A549 (cell line): ENCODE data around the gene TEX11. TPM values are rescaled to one million over a fixed set of nuclear protein-coding genes. Genes with fewer than 3 reads are reported as not detected.

Source experiments
- ATAC-seq, 2 experiments: fragments of 200-7000 bp in 1 of 2; fragments of >200 bp in 1 of 2; cut with Nextera tagmentation in 1 of 2; cut with Tn5 transposase in 1 of 2; 3 replicates each; pipeline versions ENCODE4 v1.8.0 to v1.9.1; 2018 to 2020; ENCODE audit warnings: mild to moderate bottlenecking in 1 of 2, moderate library complexity in 1 of 2
- CTCF ChIA-PET: fragments of 300-600 bp; sonication (Branson Sonifier 250); formaldehyde crosslinking; extraction: SDS; loops from one replicate; lab custom pipeline; 2021; ENCODE audit warnings: antibody characterized with exemption, inconsistent platforms; lab: Yijun Ruan, JAX
- POLR2A ChIA-PET: fragments of 350-600 bp; formaldehyde crosslinking; extraction: SDS; loops from one replicate; lab custom pipeline; 2021; ENCODE audit warnings: antibody characterized with exemption, inconsistent platforms; lab: Yijun Ruan, JAX
- DNase-seq, 2 experiments: peaks; one replicate each; pipeline versions ENCODE4 v3.0.0 to v3.0.0-alpha.2; 2011 to 2016; ENCODE audit warnings: low read depth in 1 of 2, low spot score in 1 of 2
- FAIRE-seq: peaks from 2 replicates; lab custom pipeline; 2011; peaks lifted over from hg19 to GRCh38; lab: Jason Lieb, UNC
- H3K27ac ChIP-seq, 2 experiments: fragments of >200 bp; sonication (Bioruptor Twin); formaldehyde crosslinking; 3 replicates each; pipeline ENCODE4 v1.5.1; 2016 to 2017
- H3K4me1 ChIP-seq: fragments of >200 bp; sonication (Bioruptor Twin); formaldehyde crosslinking; 3 replicates; pipeline ENCODE4 v1.6.1; 2016
- H3K4me2 ChIP-seq: fragments of >200 bp; sonication (Bioruptor Twin); formaldehyde crosslinking; 3 replicates; pipeline ENCODE4 v1.6.1; 2016
- H3K4me3 ChIP-seq: fragments of >200 bp; sonication (Bioruptor Twin); formaldehyde crosslinking; 3 replicates; pipeline ENCODE4 v1.5.1; 2016
- H3K9me3 ChIP-seq: fragments of >200 bp; sonication (Bioruptor Twin); formaldehyde crosslinking; 3 replicates; pipeline ENCODE4 v1.6.1; 2016
- EHMT2 ChIP-seq: fragments of 200-600 bp; sonication (generic); IDR thresholded peaks from 2 replicates; pipeline ENCODE4 v1.6.1; 2016; ENCODE audit warnings: antibody characterized with exemption, low read depth, mild to moderate bottlenecking, moderate library complexity
- EP300 ChIP-seq, 2 experiments: fragments of >200 bp; sonication (Bioruptor Twin); formaldehyde crosslinking; IDR thresholded peaks; 2 replicates in 1 of 2; 3 replicates in 1 of 2; pipeline ENCODE4 v1.6.1; 2016 to 2017
- ESRRA ChIP-seq: fragments of 150-350 bp; IDR thresholded peaks from 2 replicates; pipeline ENCODE4 v1.6.1; 2014; ENCODE audit warnings: mild to moderate bottlenecking, low read length, borderline replicate concordance
- HEYL ChIP-seq: fragments of 250-450 bp; sonication (Bioruptor Pico); IDR thresholded peaks from 2 replicates; pipeline ENCODE4 v1.8.0; 2021; ENCODE audit warnings: mild to moderate bottlenecking, moderate library complexity
- HOXB5 ChIP-seq: fragments of 250-450 bp; sonication (Bioruptor Pico); IDR thresholded peaks from 2 replicates; pipeline ENCODE4 v1.5.0; 2020; ENCODE audit warnings: mild to moderate bottlenecking, moderate library complexity
- JUN ChIP-seq, 2 experiments: fragments of >200 bp; sonication (Bioruptor Twin); formaldehyde crosslinking; IDR thresholded peaks; 2 replicates in 1 of 2; 3 replicates in 1 of 2; pipeline ENCODE4 v1.6.1; 2016 to 2017
- KDM1A ChIP-seq: fragments of 200-600 bp; sonication (generic); IDR thresholded peaks from 2 replicates; pipeline ENCODE4 v1.6.1; 2016; ENCODE audit warnings: low read depth, mild to moderate bottlenecking
- MYC ChIP-seq: IDR thresholded peaks from 2 replicates; pipeline ENCODE4 v1.6.1; 2012; ENCODE audit warnings: mild to moderate bottlenecking, inconsistent platforms, low read length, improper control_type of control experiment, borderline replicate concordance
- NPAS2 ChIP-seq: fragments of 250-450 bp; sonication (Bioruptor Pico); IDR thresholded peaks from 2 replicates; pipeline ENCODE4 v1.8.0; 2022; ENCODE audit warnings: mild to moderate bottlenecking, moderate library complexity, borderline replicate concordance
- NR3C1 ChIP-seq: fragments of >200 bp; sonication (Bioruptor Twin); formaldehyde crosslinking; IDR thresholded peaks from 3 replicates; pipeline ENCODE4 v1.6.1; 2017
- PHF8 ChIP-seq: fragments of 200-600 bp; sonication (generic); IDR thresholded peaks from 2 replicates; pipeline ENCODE4 v1.6.1; 2016; ENCODE audit warnings: low read depth, mild to moderate bottlenecking, antibody characterized with exemption, moderate library complexity, borderline replicate concordance
- POLR2A ChIP-seq: IDR thresholded peaks from 2 replicates; pipeline ENCODE4 v1.6.1; 2012; ENCODE audit warnings: mild to moderate bottlenecking, low read length
- RFX5 ChIP-seq: fragments of 450-650 bp; IDR thresholded peaks from 2 replicates; pipeline ENCODE4 v1.7.1; 2014; ENCODE audit warnings: antibody characterized with exemption, mild to moderate bottlenecking, moderate library complexity
- RNF2 ChIP-seq: fragments of 200-600 bp; sonication (generic); IDR thresholded peaks from 2 replicates; pipeline ENCODE4 v1.6.1; 2016; ENCODE audit warnings: low read depth, mild to moderate bottlenecking, antibody characterized with exemption, moderate library complexity, borderline replicate concordance
- ZC3H11A ChIP-seq: fragments of 450-650 bp; IDR thresholded peaks from 2 replicates; pipeline ENCODE4 v1.6.1; 2014; ENCODE audit warnings: antibody characterized with exemption, mild to moderate bottlenecking
- ZFP36 ChIP-seq: fragments of 450-650 bp; IDR thresholded peaks from 2 replicates; pipeline ENCODE4 v1.6.1; 2014; ENCODE audit warnings: borderline replicate concordance; ENCODE audit not compliant: partially characterized antibody
- WGBS: methylation state at CpG from one replicate; pipeline ENCODE4 v1.1.6; 2017; ENCODE audit errors: missing lambda C conversion rate; 5-methylcytosine and 5-hydroxymethylcytosine counted together
- polyA plus RNA-seq, 4 experiments: library from polyadenylated mRNA; depleted of rRNA in 3 of 4; stranded (reverse); fragments of >200 nt; fragmentation: RNase III in 1 of 4; extraction: RNeasy Plus Mini Kit Qiagen cat#74134 plus additional on column Dnase treatment in 1 of 4; gene quantifications; 2 replicates in 3 of 4; 3 replicates in 1 of 4; pipeline ENCODE4 v1.2.3, GENCODE V29; 2011 to 2017
- TF ChIP-seq, protein P1 (sequence below): fragments of 200-600 bp; sonication (generic); IDR thresholded peaks from 2 replicates; pipeline ENCODE4 v1.6.1; 2016; ENCODE audit warnings: antibody characterized with exemption, mild to moderate bottlenecking, moderate library complexity
- TF ChIP-seq, protein P2 (sequence below): fragments of 150-350 bp; IDR thresholded peaks from 2 replicates; pipeline ENCODE4 v1.6.1; 2014; ENCODE audit warnings: low read depth, mild to moderate bottlenecking, low read length
- TF ChIP-seq, protein P3 (sequence below): fragments of 450-650 bp; IDR thresholded peaks from 2 replicates; pipeline ENCODE4 v1.6.1; 2014; ENCODE audit warnings: antibody characterized with exemption
- TF ChIP-seq, protein P4 (sequence below): fragments of >200 bp; sonication (Bioruptor Twin); formaldehyde crosslinking; IDR thresholded peaks from 2 replicates; pipeline ENCODE4 v1.6.1; 2016
- TF ChIP-seq, protein P5 (sequence below): IDR thresholded peaks from 2 replicates; pipeline ENCODE4 v1.6.1; 2012; ENCODE audit warnings: low read depth, borderline replicate concordance

TEX11 gene
- polyA plus RNA-seq, 2 of the 4 experiments (the other 2 are of a cell fraction), result not detected

DNA sequence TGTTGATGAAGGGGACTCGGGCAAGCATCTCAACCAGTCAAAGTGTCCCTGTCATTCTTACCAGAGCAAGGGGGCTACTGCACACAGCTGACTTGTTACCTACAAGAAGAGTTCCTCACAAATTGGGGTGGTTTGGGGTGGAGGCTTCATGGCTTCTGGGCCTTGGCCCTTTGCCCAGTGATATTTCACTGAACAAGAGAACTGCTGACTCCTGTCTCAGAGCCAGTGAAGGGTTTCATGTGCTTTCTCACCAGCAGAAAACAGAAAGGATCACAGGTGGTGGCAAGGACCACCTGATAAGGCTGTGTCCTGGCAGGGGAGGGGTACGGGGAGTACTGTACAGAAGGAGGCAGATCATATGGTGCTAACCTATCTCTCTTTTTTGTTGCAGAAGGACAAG lies 410.4 kb downstream of the TEX11 start:
- CTCF ChIA-PET, result no interaction called here
- no peak for DNase-seq

DNA sequence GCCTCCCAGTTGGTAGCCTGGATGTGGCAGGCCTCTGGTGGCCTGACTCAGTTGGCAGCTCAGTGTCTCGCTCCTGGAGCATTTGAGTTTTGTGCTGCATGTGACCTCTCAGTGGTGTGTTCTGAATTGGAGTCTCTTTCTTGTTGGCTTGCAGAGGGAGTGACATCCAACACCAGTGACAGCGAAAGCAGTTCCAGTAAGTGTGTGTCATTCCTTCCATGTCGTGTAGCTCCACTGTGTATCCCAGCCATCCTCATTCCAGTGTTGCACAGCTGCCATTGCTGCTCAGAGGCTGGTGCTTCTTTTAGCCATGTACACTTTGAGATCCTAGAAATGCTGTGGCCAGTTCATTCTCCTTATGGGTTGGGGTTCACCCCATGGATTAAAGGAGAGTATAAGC lies 411.5 kb downstream of the TEX11 start:
- 93% methylated on average over 3 of the region's 3 CpGs for WGBS
- Histone ChIP-seq H3K4me1 (0 out of 3 replicates have a peak, but pooled peaks cover 4% of the 10 kb centered on the region), H3K4me3 (no peak overlapping the region), H3K27ac (no peak overlapping the region), H3K4me2 (no peak overlapping the region), H3K9me3 (no peaks in the 10 kb centered on the region)
- POLR2A ChIA-PET, result no interaction called here
- CTCF ChIA-PET, result no interaction called here
- ATAC-seq (no peak), FAIRE-seq (no peak), DNase-seq (no peak)
- TF ChIP-seq EHMT2 (no peak), ZC3H11A (no peak), ZFP36 (no peak), RFX5 (no peak), HOXB5 (CRISPR knock-in tag) (no peak), ESRRA (no peak), KDM1A (no peak), EP300 (IDR thresholded peaks at IDR 0.05) (no peak), POLR2A (no peak)

More for the DNA sequence above, 410.4 kb downstream of the TEX11 start:
- POLR2A ChIA-PET, result no interaction called here
- ATAC-seq (no peak), FAIRE-seq (no peak)
- H3K9me3 ChIP-seq, result no peaks in the 10 kb centered on the region
- no peak overlapping the region for H3K27ac ChIP-seq
- no peak overlapping the region for H3K4me2 ChIP-seq
- H3K4me1 ChIP-seq, result 0 out of 3 replicates have a peak, but pooled peaks cover 4% of the 10 kb centered on the region
- 100% methylated on average over 2 of the region's 2 CpGs for WGBS
- H3K4me3 ChIP-seq, result no peak overlapping the region
- no peak for TF ChIP-seq RFX5
- no peak for TF ChIP-seq NPAS2 (CRISPR knock-in tag)
- TF ChIP-seq PHF8, result no peak
- TF ChIP-seq EHMT2, result no peak
- TF ChIP-seq MYC, result no peak
- no peak for TF ChIP-seq NR3C1
- TF ChIP-seq, protein P1, sequence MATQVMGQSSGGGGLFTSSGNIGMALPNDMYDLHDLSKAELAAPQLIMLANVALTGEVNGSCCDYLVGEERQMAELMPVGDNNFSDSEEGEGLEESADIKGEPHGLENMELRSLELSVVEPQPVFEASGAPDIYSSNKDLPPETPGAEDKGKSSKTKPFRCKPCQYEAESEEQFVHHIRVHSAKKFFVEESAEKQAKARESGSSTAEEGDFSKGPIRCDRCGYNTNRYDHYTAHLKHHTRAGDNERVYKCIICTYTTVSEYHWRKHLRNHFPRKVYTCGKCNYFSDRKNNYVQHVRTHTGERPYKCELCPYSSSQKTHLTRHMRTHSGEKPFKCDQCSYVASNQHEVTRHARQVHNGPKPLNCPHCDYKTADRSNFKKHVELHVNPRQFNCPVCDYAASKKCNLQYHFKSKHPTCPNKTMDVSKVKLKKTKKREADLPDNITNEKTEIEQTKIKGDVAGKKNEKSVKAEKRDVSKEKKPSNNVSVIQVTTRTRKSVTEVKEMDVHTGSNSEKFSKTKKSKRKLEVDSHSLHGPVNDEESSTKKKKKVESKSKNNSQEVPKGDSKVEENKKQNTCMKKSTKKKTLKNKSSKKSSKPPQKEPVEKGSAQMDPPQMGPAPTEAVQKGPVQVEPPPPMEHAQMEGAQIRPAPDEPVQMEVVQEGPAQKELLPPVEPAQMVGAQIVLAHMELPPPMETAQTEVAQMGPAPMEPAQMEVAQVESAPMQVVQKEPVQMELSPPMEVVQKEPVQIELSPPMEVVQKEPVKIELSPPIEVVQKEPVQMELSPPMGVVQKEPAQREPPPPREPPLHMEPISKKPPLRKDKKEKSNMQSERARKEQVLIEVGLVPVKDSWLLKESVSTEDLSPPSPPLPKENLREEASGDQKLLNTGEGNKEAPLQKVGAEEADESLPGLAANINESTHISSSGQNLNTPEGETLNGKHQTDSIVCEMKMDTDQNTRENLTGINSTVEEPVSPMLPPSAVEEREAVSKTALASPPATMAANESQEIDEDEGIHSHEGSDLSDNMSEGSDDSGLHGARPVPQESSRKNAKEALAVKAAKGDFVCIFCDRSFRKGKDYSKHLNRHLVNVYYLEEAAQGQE, result no peak
- TF ChIP-seq RNF2, result no peak
- no peak for TF ChIP-seq ZFP36
- TF ChIP-seq HEYL (CRISPR knock-in tag), result no peak
- TF ChIP-seq HOXB5 (CRISPR knock-in tag), result no peak
- TF ChIP-seq, protein P2, sequence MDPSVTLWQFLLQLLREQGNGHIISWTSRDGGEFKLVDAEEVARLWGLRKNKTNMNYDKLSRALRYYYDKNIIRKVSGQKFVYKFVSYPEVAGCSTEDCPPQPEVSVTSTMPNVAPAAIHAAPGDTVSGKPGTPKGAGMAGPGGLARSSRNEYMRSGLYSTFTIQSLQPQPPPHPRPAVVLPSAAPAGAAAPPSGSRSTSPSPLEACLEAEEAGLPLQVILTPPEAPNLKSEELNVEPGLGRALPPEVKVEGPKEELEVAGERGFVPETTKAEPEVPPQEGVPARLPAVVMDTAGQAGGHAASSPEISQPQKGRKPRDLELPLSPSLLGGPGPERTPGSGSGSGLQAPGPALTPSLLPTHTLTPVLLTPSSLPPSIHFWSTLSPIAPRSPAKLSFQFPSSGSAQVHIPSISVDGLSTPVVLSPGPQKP, result no peak
- TF ChIP-seq JUN (IDR thresholded peaks at IDR 0.05), result no peak
- TF ChIP-seq, protein P3, sequence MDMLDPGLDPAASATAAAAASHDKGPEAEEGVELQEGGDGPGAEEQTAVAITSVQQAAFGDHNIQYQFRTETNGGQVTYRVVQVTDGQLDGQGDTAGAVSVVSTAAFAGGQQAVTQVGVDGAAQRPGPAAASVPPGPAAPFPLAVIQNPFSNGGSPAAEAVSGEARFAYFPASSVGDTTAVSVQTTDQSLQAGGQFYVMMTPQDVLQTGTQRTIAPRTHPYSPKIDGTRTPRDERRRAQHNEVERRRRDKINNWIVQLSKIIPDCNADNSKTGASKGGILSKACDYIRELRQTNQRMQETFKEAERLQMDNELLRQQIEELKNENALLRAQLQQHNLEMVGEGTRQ, result no peak
- TF ChIP-seq, protein P4, sequence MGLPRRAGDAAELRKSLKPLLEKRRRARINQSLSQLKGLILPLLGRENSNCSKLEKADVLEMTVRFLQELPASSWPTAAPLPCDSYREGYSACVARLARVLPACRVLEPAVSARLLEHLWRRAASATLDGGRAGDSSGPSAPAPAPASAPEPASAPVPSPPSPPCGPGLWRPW, result no peak
- TF ChIP-seq, protein P5, sequence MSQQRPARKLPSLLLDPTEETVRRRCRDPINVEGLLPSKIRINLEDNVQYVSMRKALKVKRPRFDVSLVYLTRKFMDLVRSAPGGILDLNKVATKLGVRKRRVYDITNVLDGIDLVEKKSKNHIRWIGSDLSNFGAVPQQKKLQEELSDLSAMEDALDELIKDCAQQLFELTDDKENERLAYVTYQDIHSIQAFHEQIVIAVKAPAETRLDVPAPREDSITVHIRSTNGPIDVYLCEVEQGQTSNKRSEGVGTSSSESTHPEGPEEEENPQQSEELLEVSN, result no peak
